Measurements from ENCODE around the gene ZNF264.

- no peak for TF ChIP-seq EZH2 (IDR thresholded peaks at IDR 0.05; ENCODE audit: insufficient read depth, low read length)
- TF ChIP-seq CTCF (IDR thresholded peaks at IDR 0.05; ENCODE audit: insufficient read depth, low read depth, low read length) = no peak
Observed at GRCh38 chr19:57192993-57193392, 1.7 kb downstream of the ZNF264 start.
